H1 (cell line): ENCODE data around the gene NDUFAF3. TPM values are rescaled to one million over a fixed set of nuclear protein-coding genes. Genes with fewer than 3 reads are reported as not detected.

ENCODE experiments used
- CTCF ChIA-PET: fragments of 300-600 bp; sonication (Branson Sonifier 250); formaldehyde crosslinking; loops from one replicate; lab custom pipeline; 2021; ENCODE audit not compliant: partially characterized antibody; lab: Charles Lee
- POLR2A ChIA-PET: fragments of 300-600 bp; sonication (Branson Sonifier 250); formaldehyde crosslinking; loops from one replicate; lab custom pipeline; 2021; ENCODE audit warnings: inconsistent platforms; ENCODE audit not compliant: partially characterized antibody; lab: Charles Lee
- DNase-seq, 2 experiments: peaks; one replicate each; pipeline versions ENCODE4 v3.0.0 to v3.0.0-alpha.2; 2010 to 2022; ENCODE audit warnings: low spot score in 2 of 2, low read depth in 1 of 2, mixed read lengths in 1 of 2
- FAIRE-seq: peaks from 2 replicates; lab custom pipeline; 2011; peaks lifted over from hg19 to GRCh38; lab: Jason Lieb, UNC
- H2AFZ ChIP-seq: 2 replicates; pipeline ENCODE4 v1.8.1; 2012; ENCODE audit warnings: low read length, inconsistent platforms
- H2AK5ac ChIP-seq: 2 replicates; pipeline ENCODE4 v1.6.1; 2013; ENCODE audit warnings: low read depth, low read length
- H2BK120ac ChIP-seq: replicated peaks from 2 replicates; pipeline ENCODE3; 2013; ENCODE audit warnings: low read depth, low read length, inconsistent platforms
- H2BK12ac ChIP-seq: 2 replicates; pipeline ENCODE4 v1.6.1; 2013; ENCODE audit warnings: low read depth, low read length
- H2BK15ac ChIP-seq: 2 replicates; pipeline ENCODE4 v1.6.1; 2013; ENCODE audit warnings: low read length
- H2BK20ac ChIP-seq: 2 replicates; pipeline ENCODE4 v1.6.1; 2013; ENCODE audit warnings: low read length
- H2BK5ac ChIP-seq: 2 replicates; pipeline ENCODE4 v1.6.1; 2013; ENCODE audit warnings: low read depth, low read length
- H3K14ac ChIP-seq: 2 replicates; pipeline ENCODE4 v1.6.1; 2013; ENCODE audit warnings: inconsistent platforms; ENCODE audit not compliant: insufficient read length
- H3K18ac ChIP-seq: 2 replicates; pipeline ENCODE4 v1.6.1; 2013; ENCODE audit warnings: low read length; ENCODE audit errors: extremely low read depth
- H3K23ac ChIP-seq: 2 replicates; pipeline ENCODE4 v1.6.1; 2013; ENCODE audit warnings: inconsistent platforms; ENCODE audit not compliant: insufficient read length
- H3K23me2 ChIP-seq: 2 replicates; pipeline ENCODE4 v1.6.1; 2013; ENCODE audit warnings: low read depth, low read length
- H3K27ac ChIP-seq: 2 replicates; pipeline ENCODE4 v1.6.1; 2011; ENCODE audit warnings: low read depth, low read length, inconsistent platforms
- H3K27me3 ChIP-seq, 4 experiments: replicated peaks in 1 of 4; 1 replicate in 1 of 4; 2 replicates in 3 of 4; pipeline versions ENCODE4 v1.6.1 to v1.8.1; 2011 to 2013; ENCODE audit warnings: low read length in 3 of 4, mild to moderate bottlenecking in 3 of 4, inconsistent platforms in 2 of 4, mixed read lengths in 2 of 4, moderate library complexity in 1 of 4; ENCODE audit not compliant: control insufficient read depth in 3 of 4, insufficient read depth in 3 of 4; ENCODE audit errors: extremely low read depth in 1 of 4
- H3K36me3 ChIP-seq, 4 experiments: 2 replicates each; pipeline versions ENCODE4 v1.6.1 to v1.8.1; 2011 to 2013; ENCODE audit warnings: mild to moderate bottlenecking in 4 of 4, low read length in 3 of 4, moderate library complexity in 2 of 4, control low read depth in 1 of 4, inconsistent platforms in 1 of 4; ENCODE audit not compliant: insufficient read depth in 4 of 4, control insufficient read depth in 2 of 4
- H3K4ac ChIP-seq: replicated peaks from 2 replicates; pipeline ENCODE3; 2013; ENCODE audit warnings: low read length, low read depth, mixed read lengths, inconsistent platforms; ENCODE audit not compliant: insufficient read length
- H3K4me1 ChIP-seq, 4 experiments: replicated peaks in 1 of 4; 1 replicate in 1 of 4; 2 replicates in 3 of 4; pipeline versions ENCODE4 v1.6.1 to v1.8.1; 2011 to 2013; ENCODE audit warnings: low read length in 3 of 4, inconsistent platforms in 2 of 4, mixed read lengths in 1 of 4; ENCODE audit not compliant: insufficient read depth in 4 of 4, control insufficient read depth in 3 of 4
- H3K4me2 ChIP-seq, 2 experiments: 2 replicates each; pipeline versions ENCODE4 v1.6.1 to v1.8.1; 2011 to 2013; ENCODE audit warnings: low read depth in 2 of 2, low read length in 2 of 2, control low read depth in 1 of 2, inconsistent platforms in 1 of 2, mild to moderate bottlenecking in 1 of 2; ENCODE audit not compliant: insufficient read depth in 1 of 2
- H3K4me3 ChIP-seq, 4 experiments: fragments of 200-600, 300-600 bp in 1 of 4; sonication (generic), shearing (Covaris generic), sonication (Bioruptor Twin) in 1 of 4; 2 replicates each; pipeline versions ENCODE4 v1.5.1 to v1.8.1; 2011 to 2016; ENCODE audit warnings: low read length in 4 of 4, low read depth in 3 of 4, control low read depth in 2 of 4, inconsistent platforms in 2 of 4, mild to moderate bottlenecking in 2 of 4, mixed read lengths in 1 of 4, moderate library complexity in 1 of 4; ENCODE audit not compliant: insufficient read depth in 2 of 4; ENCODE audit errors: extremely low read depth in 1 of 4
- H3K56ac ChIP-seq: replicated peaks from 2 replicates; pipeline ENCODE3; 2013; ENCODE audit warnings: low read depth, mild to moderate bottlenecking, mixed read lengths, low read length, inconsistent platforms; ENCODE audit not compliant: insufficient read length
- H3K79me1 ChIP-seq: 2 replicates; pipeline ENCODE4 v1.6.1; 2013; ENCODE audit warnings: low read depth, low read length, control low read depth
- H3K79me2 ChIP-seq, 2 experiments: 2 replicates each; pipeline versions ENCODE4 v1.6.1 to v1.8.1; 2012 to 2013; ENCODE audit warnings: low read length in 2 of 2, mild to moderate bottlenecking in 2 of 2, inconsistent platforms in 1 of 2; ENCODE audit not compliant: insufficient read depth in 2 of 2, control insufficient read depth in 1 of 2
- H3K9ac ChIP-seq, 4 experiments: replicated peaks in 1 of 4; 1 replicate in 1 of 4; 2 replicates in 3 of 4; pipeline versions ENCODE4 v1.6.1 to v1.8.1; 2011 to 2013; ENCODE audit warnings: low read depth in 3 of 4, low read length in 3 of 4, control low read depth in 2 of 4, mild to moderate bottlenecking in 2 of 4, moderate library complexity in 2 of 4, inconsistent platforms in 1 of 4; ENCODE audit errors: extremely low read depth in 1 of 4
- H3K9me3 ChIP-seq, 2 experiments: 2 replicates each; pipeline versions ENCODE4 v1.6.1 to v1.8.1; 2012 to 2013; ENCODE audit warnings: mild to moderate bottlenecking in 2 of 2, moderate library complexity in 2 of 2, control low read depth in 1 of 2, inconsistent platforms in 1 of 2, low read depth in 1 of 2, low read length in 1 of 2, mixed read lengths in 1 of 2; ENCODE audit not compliant: insufficient read depth in 2 of 2
- H4K20me1 ChIP-seq, 2 experiments: replicated peaks in 1 of 2; 2 replicates each; pipeline versions ENCODE3 to v1.8.1; 2011 to 2013; ENCODE audit warnings: inconsistent platforms in 2 of 2, low read length in 2 of 2, mild to moderate bottlenecking in 1 of 2; ENCODE audit not compliant: insufficient read depth in 2 of 2, control insufficient read depth in 1 of 2
- H4K5ac ChIP-seq: 2 replicates; pipeline ENCODE4 v1.6.1; 2013; ENCODE audit warnings: low read length, low read depth, mixed read lengths, inconsistent platforms; ENCODE audit not compliant: insufficient read length
- H4K8ac ChIP-seq: 2 replicates; pipeline ENCODE4 v1.8.0; 2013; ENCODE audit warnings: mild to moderate bottlenecking, moderate library complexity, low read length, inconsistent platforms; ENCODE audit not compliant: insufficient read depth; ENCODE audit errors: extremely low read depth
- H4K91ac ChIP-seq: replicated peaks from 2 replicates; pipeline ENCODE3; 2013; ENCODE audit warnings: low read length, mixed read lengths, inconsistent platforms; ENCODE audit not compliant: insufficient read length
- EGR1 ChIP-seq: IDR thresholded peaks from 2 replicates; pipeline ENCODE4 v1.6.1; 2011; ENCODE audit warnings: low read depth, low read length, borderline replicate concordance
- KDM1A ChIP-seq: fragments of 200-600, 300-600 bp; sonication (generic); IDR thresholded peaks from 2 replicates; pipeline ENCODE4 v1.7.1; 2016; ENCODE audit warnings: mild to moderate bottlenecking, low read length, borderline replicate concordance
- RBBP5 ChIP-seq: IDR thresholded peaks from 2 replicates; pipeline ENCODE4 v1.7.1; 2012; ENCODE audit warnings: low read depth, mild to moderate bottlenecking, inconsistent platforms, low read length, moderate library complexity, borderline replicate concordance
- TEAD4 ChIP-seq: IDR thresholded peaks from 2 replicates; pipeline ENCODE4 v1.6.1; 2012; ENCODE audit warnings: low read depth, low read length, inconsistent platforms, mixed read lengths
- polyA plus RNA-seq, 7 experiments: library from polyadenylated mRNA; depleted of rRNA in 3 of 7; stranded (reverse) in 5 of 7; unstranded in 2 of 7; fragments of >200 nt in 5 of 7; fragments of 200-250 nt in 2 of 7; gene quantifications; 1 replicate in 5 of 7; 2 replicates in 1 of 7; 4 replicates in 1 of 7; pipeline versions ENCODE4 v1.2.1 to v1.2.3, GENCODE V29; 2011 to 2013; ENCODE audit warnings: missing spikeins in 2 of 7, mixed read lengths in 2 of 7
- total RNA-seq: library from RNA; stranded (reverse); fragmentation: NEBNext Ultra II Directional; extraction: Animal tissue kit (Norgen Biotek cat#: 25700); gene quantifications from 2 replicates; pipeline ENCODE4 v1.2.1, GENCODE V29; 2021

The NDUFAF3 gene
- total and polyA plus RNA-seq, 2 of the 8 experiments (the other 6 are each of a cell fraction or from before 2014, with no cell fraction given), result 27.8 to 45.5 TPM

DNA sequence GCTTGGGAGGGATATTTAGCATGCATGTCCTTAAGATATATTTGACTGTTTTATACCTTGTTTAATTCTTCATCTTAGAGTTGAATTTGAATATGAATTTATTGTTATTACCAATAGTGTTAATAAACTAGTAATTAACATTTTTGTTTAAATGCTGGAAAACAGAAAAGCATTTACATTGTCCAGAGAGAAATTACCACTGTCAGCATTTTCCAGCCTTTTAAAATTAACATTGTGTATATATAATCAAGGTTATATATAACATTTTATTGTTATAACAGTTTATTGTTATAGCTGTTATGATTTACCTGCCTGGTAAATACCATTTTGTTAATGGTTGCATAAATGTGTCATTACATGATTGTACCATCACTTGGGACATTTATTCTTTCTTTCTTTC lies 39.9 kb upstream of the NDUFAF3 start:
- Histone ChIP-seq H3K18ac (no peak overlapping the region), H2BK15ac (no peak overlapping the region), H3K4me2 (no peak overlapping the region), H4K91ac (no peak overlapping the region), H3K56ac (no peak overlapping the region), H2BK12ac (no peak overlapping the region), H3K23ac (no peak overlapping the region), H3K4me1 (no peaks in the 10 kb centered on the region), H3K23me2 (no peaks in the 10 kb centered on the region), H4K20me1 (peaks cover 3 to 11% of the 10 kb centered on the region in 2 experiments), H2AK5ac (no peak overlapping the region), H3K4ac (no peak overlapping the region), H3K79me2 (no peaks in the 10 kb centered on the region), H4K5ac (no peak overlapping the region), H2BK5ac (no peak overlapping the region), H4K8ac (no peak overlapping the region), H3K4me3 (no peak overlapping the region), H3K27me3 (no peaks in the 10 kb centered on the region), H2AFZ (no peak overlapping the region), H3K27ac (no peak overlapping the region), H3K9me3 (no peaks in the 10 kb centered on the region), H3K9ac (no peak overlapping the region), H3K36me3 (peaks cover 15 to 69% (median 52%) of the 10 kb centered on the region in 4 experiments), H2BK20ac (no peak overlapping the region), H3K14ac (no peak overlapping the region), H3K79me1 (peaks cover 2% of the 10 kb centered on the region; the same call in 1 of the 2 replicates), H2BK120ac (no peak overlapping the region)
- TF ChIP-seq KDM1A (no peak), EGR1 (no peak), TEAD4 (no peak), RBBP5 (no peak)
- no peak for DNase-seq
- CTCF ChIA-PET, result interaction anchor here (0.9 to 19.9 kb wide), 4 partner anchors 10 to 33 kb away, joined by 3 to 467 read pairs (median 4); partner anchors contain the start of genes DALRD3, NDUFAF3 and WDR6
- FAIRE-seq, result no peak
- POLR2A ChIA-PET, result interaction anchor here (1.2 to 3.0 kb wide), 2 partner anchors 10 to 25 kb away, joined by 3 to 11 read pairs; partner anchors contain the start of gene WDR6
